GM18502 (cell line): ENCODE data around the gene NOXA1.

Experiments
- ATAC-seq: cut with Tn5 transposase; IDR thresholded peaks from one replicate; pipeline ENCODE4 v1.9.1; 2021; ENCODE audit warnings: mild to moderate bottlenecking; ENCODE audit not compliant: unreplicated experiment, poor library complexity

Gene NOXA1

GRCh38 chr9:137435980-137436760 lies 13.0 kb downstream of the NOXA1 start:
- ATAC-seq, result no peak

- no peak for ATAC-seq
Observed at GRCh38 chr9:137436761-137437600, 13.8 kb downstream of the NOXA1 start.

DNA sequence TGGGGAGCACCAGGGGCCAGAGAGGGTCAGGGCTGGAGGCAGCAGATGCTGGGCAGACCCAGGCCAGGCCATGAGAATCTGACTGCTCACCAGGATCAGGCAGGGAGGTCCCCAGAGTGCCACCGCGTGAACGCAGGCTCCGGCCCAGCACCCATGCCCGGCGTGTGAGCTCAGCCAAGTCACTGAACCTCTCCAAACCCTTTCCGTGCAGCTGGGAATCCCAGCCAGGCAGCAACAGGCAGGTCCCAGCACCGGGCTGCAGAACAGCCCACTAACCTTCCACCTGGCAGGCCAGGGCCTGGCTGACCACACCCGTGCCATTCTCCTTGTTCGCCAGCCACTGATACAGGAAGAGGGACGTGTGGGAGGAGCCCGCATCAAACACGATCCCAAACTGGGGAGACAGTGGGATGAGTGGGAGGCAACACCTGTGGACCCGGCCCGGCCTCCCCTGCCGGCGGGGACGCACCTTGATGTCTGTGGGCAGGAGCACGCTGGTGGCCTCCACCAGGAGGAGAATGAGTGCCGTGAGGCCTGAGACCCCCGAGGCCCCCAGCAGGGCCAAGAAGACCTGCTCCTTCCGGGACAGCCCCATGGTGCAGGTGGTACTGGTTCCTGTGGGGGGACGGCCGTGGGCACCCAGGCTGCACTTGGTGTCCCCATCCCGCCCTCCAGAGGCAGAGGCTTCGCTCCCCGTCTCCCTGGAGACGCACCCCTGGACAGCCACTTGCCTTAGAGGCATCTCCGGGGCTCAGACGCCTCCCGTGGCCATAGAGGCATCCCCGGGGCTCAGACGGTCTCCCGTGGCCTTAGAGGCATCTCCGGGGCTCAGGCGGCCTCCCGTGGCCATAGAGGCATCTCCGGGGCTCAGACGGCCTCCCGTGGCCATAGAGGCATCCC lies 14.7 kb downstream of the NOXA1 start:
- ATAC-seq, result no peak

DNA sequence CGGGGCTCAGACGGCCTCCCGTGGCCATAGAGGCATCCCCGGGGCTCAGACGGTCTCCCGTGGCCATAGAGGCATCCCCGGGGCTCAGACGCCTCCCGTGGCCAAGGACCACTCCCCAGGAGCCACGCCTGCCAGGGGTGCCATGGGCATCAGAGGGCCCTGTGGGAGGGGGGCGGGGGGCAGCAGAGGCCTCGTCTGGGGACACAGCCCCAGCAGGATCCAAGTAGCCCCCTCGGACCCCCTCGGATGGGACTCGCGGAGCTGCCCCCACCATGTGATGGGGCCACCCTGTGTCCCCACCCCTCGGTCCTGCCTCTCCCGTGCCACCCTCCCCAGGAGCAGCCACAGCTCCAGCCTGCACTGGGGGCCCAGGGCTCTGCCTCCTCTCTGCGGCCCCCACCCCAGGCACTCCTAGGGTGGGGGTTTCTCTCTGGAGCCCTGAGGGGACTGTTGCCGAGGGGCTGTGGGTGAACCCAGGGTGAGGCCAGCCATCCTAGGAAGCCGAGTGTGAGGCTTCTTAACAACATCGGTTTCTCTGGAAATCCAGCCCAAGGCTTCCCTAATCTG lies 15.5 kb downstream of the NOXA1 start:
- no peak for ATAC-seq

GRCh38 chr9:137439158-137439714 lies 16.0 kb downstream of the NOXA1 start:
- no peak for ATAC-seq

- no peak for ATAC-seq
Observed at GRCh38 chr9:137441289-137441934, 18.2 kb downstream of the NOXA1 start, which contains the start of gene ENTPD8. Gene ENTPD8 (minus strand): TSS chr9:137441357. CDS start chr9:137438285, 3,072 bp downstream.

DNA sequence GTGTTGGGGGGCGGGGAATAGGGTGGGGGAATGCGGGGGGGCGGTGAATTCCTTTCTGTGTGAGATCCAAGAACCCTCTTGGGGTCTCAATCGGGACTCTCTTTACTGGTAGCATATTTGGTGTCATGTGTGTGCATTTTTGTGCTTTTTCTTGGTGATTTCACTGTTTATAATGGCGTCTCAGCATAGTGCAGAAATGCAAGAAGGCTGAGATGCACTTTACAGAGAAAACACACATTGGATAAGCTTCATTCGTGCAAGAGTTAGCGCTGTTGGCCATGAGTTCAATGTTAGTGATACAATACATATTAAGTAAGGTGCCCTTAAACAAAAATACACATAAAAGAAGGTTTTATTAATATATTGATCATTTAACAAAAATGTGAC lies 18.7 kb downstream of the NOXA1 start:
- no peak for ATAC-seq

GRCh38 chr9:137444106-137444790 lies 21.1 kb downstream of the NOXA1 start:
- ATAC-seq, result no peak

GRCh38 chr9:137445275-137445807 lies 22.1 kb downstream of the NOXA1 start:
- no peak for ATAC-seq

DNA sequence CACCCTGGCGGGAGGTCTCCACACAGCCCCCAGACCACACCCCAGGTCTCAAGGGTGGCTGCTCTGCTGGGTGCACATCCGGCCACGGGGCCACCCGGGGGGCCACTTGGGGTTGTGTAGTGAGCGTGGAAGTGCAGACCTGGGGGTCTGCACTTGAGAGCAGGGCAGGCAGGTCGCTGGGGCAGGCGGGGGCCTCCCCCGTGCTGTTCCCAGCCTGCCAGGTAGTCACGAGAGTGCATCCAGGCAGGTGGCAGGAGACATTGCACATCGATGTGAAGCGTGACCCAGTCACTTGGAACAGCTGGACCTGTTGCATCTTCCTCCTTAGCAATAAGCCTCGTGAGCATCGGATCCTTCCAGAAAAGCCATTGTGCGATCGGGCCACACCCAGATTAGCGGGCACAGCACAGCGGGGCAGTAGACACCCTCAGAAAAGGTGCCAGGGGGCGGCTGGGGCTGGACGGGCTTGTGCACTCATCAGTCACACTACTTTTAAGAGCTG lies 22.8 kb downstream of the NOXA1 start:
- no peak for ATAC-seq

DNA sequence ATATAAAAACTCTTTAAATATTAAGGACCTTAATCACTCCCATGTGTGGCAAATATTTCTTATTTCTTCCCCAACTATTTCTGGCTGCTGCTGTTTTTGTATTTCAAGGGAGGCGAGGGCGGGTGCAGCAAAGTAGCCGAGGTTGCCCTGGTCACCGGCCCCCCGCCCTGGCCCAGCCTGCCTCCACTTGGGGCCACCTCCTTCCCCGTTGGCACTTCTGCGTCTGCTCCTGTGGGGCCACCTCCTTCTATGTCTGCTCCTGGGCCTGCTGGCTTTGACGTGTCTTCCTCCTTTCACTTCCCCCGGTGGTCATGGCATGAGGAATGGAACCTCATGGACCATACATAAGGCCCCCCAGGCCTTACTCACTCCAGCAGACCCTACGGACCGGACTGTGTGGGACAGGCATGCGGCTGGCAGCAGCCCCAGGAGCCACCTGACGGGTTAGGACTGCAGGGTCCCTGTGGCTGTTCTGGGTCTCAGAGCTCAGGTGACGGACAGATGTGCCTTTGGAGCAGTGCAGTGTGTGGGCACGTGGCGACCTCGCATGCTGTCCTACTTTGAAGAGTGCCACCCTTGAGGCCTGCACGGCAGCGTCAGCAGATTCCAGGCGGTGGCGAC lies 23.8 kb downstream of the NOXA1 start:
- no peak for ATAC-seq

DNA sequence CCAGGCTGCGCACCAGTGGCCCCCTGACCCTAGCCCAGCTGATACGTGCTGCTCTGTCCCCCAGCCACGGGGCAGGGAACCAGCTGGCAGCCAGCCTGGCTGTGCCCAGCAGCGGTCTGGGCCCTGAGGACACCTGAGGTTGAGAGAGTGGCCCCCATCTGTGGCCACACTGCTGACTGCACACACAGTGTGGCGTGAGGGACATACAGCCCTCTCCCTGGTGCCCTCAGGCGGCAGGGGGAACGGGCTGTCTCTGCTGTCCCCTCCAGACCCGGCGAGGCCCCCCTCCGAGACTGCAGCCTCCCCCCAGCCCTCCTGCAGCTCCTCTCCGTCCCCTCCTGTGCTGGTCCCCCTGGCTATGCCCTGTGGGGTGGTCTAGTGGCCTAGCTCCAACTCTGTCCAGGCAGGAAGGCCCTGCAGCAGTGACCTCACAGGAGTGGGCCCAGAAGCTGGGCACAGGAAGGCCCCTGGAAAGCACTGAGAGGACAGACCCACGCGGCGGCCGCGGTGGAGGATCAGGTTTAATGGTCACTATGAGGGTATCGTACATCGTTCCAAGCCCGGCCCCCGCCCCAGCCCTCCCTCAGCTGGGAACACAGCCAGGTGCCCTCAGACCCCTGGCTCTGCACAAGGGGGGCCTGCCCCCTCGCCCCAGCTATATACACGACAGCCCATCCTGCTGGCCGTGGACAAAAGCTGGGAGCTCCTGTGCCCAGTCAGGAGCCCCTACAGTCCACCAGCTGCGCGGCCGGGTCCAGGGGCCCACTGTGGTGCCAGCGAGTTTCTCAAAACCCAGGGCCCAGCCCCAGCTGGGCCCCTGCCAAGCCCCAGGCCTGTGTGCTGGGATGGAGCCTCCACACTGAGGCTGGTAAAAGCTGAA lies 24.8 kb downstream of the NOXA1 start:
- ATAC-seq, result no peak

GRCh38 chr9:137448602-137448962 lies 25.4 kb downstream of the NOXA1 start:
- no peak for ATAC-seq

GRCh38 chr9:137449081-137449844 lies 26.1 kb downstream of the NOXA1 start:
- no peak for ATAC-seq

DNA sequence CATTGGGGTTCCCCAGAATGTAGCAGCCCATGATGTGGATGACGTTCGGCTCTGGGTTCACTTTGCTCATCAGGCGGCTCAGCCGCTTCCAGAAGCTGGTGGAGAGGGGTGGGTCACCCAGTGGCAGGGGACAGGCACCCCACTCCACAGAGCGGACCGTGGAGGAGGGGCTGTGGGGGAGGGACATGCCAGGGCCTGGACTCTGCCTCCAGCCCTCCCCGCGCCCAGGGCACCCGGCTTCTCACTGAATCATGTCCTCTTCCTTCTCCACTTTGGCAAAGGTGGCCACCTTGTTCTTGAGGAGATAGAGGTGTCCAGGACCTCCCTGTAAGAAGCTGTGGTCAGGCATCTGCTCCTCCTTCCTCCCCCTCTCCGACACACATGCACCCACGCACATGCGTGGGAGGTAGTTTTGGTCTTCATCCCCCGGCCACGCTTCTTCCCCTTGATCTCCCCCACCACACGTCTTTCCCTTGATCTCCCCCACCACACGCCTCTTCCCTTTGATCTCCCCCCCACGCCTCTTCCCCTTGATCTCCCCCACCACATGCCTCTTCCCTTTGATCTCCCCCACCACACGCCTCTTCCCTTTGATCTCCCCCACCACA lies 26.8 kb downstream of the NOXA1 start:
- ATAC-seq, result no peak
